ENCODE results near the gene PSMB4. TPM values are rescaled to one million over a fixed set of nuclear protein-coding genes. Genes with fewer than 3 reads are reported as not detected.
"Not testable (repeated sequence)": the region's sequence is repeated elsewhere in the genome, so short reads cannot be mapped to it uniquely, and the experiment has no call there.

The PSMB4 gene
- total RNA-seq, 1 donor from 2014 or later: 229 TPM

DNA sequence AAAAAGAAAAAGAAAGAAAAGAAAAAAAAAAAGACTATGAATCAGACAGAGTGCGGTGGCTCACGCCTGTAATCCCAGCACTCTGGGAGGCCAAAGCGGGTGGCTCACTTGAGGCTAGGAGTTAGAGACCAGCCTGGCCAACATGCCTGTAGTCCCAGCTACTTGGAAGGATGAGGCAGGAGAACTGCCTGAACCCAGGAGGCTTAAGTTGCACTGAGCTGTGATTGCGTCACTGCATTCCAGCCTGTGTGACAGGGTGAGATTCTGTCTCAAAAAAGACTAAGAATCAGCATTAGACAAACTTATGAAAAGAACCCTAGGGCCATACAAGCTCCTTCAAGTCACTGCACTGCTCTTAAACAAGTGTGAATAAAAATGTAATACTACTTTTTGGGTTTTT is 16.9 kb downstream of the PSMB4 start:
- Mint-ChIP-seq H3K36me3 (ENCODE audit: low read depth) (peaks cover 28% of the 10 kb centered on the region), H3K4me1 (ENCODE audit: low read depth) (no peaks in the 10 kb centered on the region), H3K4me3 (ENCODE audit: unreplicated experiment) (no peak overlapping the region), H3K27me3 (ENCODE audit: low read depth) (no peaks in the 10 kb centered on the region), H3K9me3 (ENCODE audit: low read depth) (no peaks in the 10 kb centered on the region), H3K27ac (ENCODE audit: unreplicated experiment) (no peak overlapping the region)
- TF ChIP-seq, protein P1, sequence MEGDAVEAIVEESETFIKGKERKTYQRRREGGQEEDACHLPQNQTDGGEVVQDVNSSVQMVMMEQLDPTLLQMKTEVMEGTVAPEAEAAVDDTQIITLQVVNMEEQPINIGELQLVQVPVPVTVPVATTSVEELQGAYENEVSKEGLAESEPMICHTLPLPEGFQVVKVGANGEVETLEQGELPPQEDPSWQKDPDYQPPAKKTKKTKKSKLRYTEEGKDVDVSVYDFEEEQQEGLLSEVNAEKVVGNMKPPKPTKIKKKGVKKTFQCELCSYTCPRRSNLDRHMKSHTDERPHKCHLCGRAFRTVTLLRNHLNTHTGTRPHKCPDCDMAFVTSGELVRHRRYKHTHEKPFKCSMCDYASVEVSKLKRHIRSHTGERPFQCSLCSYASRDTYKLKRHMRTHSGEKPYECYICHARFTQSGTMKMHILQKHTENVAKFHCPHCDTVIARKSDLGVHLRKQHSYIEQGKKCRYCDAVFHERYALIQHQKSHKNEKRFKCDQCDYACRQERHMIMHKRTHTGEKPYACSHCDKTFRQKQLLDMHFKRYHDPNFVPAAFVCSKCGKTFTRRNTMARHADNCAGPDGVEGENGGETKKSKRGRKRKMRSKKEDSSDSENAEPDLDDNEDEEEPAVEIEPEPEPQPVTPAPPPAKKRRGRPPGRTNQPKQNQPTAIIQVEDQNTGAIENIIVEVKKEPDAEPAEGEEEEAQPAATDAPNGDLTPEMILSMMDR (IDR thresholded peaks at IDR 0.05): no peak
- DNase-seq (ENCODE audit: low spot score): no peak

DNA sequence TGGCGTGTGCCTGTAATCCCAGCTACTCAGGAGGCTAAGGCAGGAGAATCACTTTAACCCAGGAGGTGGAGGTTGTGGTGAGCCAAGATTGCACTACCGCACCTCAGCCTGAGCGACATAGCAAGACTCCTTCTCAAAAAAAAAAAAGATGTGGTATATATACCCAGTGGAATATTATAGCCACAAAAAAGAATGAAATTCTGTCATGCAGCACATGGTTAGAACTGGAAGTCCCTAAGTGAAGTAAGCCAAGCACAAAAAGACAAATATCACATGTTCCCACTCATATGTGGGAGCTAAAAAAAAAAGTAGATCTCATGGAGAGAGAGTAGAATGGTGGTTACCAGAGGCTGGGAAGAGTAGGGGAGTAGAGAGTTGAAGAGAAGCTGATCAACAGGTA is 18.7 kb downstream of the PSMB4 start:
- TF ChIP-seq, protein P1 (IDR thresholded peaks at IDR 0.05): no peak
- DNase-seq (ENCODE audit: low spot score): no peak
- no peak overlapping the region for H3K4me3 Mint-ChIP-seq (ENCODE audit: unreplicated experiment)
- H3K9me3 Mint-ChIP-seq (ENCODE audit: low read depth): no peaks in the 10 kb centered on the region
- H3K27me3 Mint-ChIP-seq (ENCODE audit: low read depth): no peaks in the 10 kb centered on the region
- H3K4me1 Mint-ChIP-seq (ENCODE audit: low read depth): no peaks in the 10 kb centered on the region
- peaks cover 24% of the 10 kb centered on the region for H3K36me3 Mint-ChIP-seq (ENCODE audit: low read depth)
- H3K27ac Mint-ChIP-seq (ENCODE audit: unreplicated experiment): no peak overlapping the region

DNA sequence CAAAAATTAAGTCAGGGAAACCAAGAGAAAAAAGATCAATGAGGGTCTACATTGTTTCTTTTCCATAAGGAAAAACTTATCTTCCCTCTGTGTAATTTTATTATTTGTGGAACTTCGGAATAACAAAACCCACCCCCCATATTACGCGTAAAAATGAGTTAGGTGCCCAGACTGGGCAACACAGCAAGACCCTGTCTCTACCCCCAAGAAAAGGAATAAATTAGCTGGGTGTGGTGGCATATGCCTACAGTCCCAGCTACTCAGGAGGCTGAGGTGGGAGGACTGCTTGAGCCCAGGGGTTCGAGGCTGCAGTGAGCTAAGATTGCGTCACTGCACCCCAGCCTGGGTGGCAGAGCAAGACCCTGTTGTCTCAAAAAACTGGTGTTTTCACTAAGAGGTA is 20.4 kb downstream of the PSMB4 start:
- Mint-ChIP-seq H3K36me3 (ENCODE audit: low read depth) (peaks cover 29% of the 10 kb centered on the region), H3K27ac (ENCODE audit: unreplicated experiment) (no peak overlapping the region), H3K9me3 (ENCODE audit: low read depth) (no peaks in the 10 kb centered on the region), H3K27me3 (ENCODE audit: low read depth) (no peaks in the 10 kb centered on the region), H3K4me1 (ENCODE audit: low read depth) (no peaks in the 10 kb centered on the region), H3K4me3 (ENCODE audit: unreplicated experiment) (no peak overlapping the region)
- TF ChIP-seq, protein P1 (IDR thresholded peaks at IDR 0.05): no peak
- no peak for DNase-seq (ENCODE audit: low spot score)

DNA sequence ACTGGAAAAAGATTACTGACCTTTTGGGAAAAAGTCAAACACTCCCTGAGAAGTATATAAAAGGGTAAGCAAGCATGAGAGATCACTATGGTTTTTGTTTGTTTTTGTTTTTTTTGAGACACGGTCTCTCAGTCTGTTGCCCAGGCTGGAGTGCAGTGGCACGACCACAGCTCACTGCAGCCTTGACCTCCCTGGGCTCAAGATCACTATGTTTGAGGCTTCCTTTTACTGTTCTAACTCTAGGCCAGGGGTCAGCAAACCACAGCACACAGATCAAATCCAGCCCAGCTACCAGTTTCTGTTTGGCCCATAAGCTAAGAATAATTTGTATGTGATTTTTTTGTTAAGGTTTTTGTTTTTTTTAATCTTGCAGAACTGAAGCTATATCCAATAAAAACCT is 25.7 kb downstream of the PSMB4 start:
- Mint-ChIP-seq H3K4me1 (ENCODE audit: low read depth) (no peaks in the 10 kb centered on the region), H3K36me3 (ENCODE audit: low read depth) (peaks cover 39% of the 10 kb centered on the region), H3K27ac (ENCODE audit: unreplicated experiment) (no peak overlapping the region), H3K27me3 (ENCODE audit: low read depth) (no peaks in the 10 kb centered on the region), H3K4me3 (ENCODE audit: unreplicated experiment) (no peak overlapping the region), H3K9me3 (ENCODE audit: low read depth) (no peaks in the 10 kb centered on the region)
- no peak for DNase-seq (ENCODE audit: low spot score)
- TF ChIP-seq, protein P1 (IDR thresholded peaks at IDR 0.05): no peak

DNA sequence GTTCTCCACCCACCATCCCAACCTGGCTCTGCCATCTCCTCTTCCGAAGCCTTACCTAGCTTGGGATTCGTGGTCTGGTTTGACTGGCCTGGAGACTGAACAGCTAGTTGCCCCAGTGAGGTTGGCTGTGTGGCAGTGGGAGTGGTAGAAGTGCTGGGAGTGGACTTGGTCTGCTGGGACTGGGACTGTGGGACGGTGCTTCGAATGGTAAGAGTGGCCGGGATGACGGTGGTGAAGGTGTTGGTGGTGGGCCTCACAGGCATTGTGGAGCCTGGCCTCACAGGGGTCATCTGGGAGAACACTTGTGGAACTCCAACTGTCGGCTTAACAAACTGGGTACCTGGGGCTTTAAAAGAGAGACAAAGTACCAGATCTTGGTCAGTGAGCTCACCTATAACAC is 28.7 kb downstream of the PSMB4 start:
- DNase-seq (ENCODE audit: low spot score): no peak
- Mint-ChIP-seq H3K27me3 (ENCODE audit: low read depth) (no peaks in the 10 kb centered on the region), H3K36me3 (ENCODE audit: low read depth) (peaks cover 32% of the 10 kb centered on the region), H3K9me3 (ENCODE audit: low read depth) (no peaks in the 10 kb centered on the region), H3K4me3 (ENCODE audit: unreplicated experiment) (no peak overlapping the region), H3K27ac (ENCODE audit: unreplicated experiment) (no peak overlapping the region), H3K4me1 (ENCODE audit: low read depth) (no peaks in the 10 kb centered on the region)
- TF ChIP-seq, protein P1 (IDR thresholded peaks at IDR 0.05): no peak

DNA sequence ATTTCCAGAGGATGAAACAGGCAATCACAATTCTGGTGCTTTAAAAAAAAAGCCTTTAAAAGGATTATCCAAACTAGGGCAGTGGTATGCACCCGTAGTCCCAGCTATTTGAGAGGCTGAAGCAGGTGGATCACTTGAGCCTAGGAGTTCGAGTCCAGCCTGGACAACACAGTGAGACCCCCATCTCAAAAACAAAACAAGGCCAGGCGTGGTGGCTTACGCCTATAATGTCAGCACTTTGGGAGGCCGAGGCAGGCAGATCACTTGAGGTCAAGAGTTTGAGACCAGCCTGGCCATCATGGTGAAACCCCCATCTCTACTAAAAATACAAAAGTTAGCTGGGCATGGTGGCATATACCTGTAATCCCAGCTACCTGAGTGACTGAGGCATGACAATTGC is 34.5 kb downstream of the PSMB4 start:
- H3K36me3 Mint-ChIP-seq (ENCODE audit: low read depth): not testable (repeated sequence)

More for the DNA sequence above, 34.5 kb downstream of the PSMB4 start:
- peak overlapping the region; percentile 45 for H3K27ac Mint-ChIP-seq (ENCODE audit: unreplicated experiment)
- not testable (repeated sequence) for H3K27me3 Mint-ChIP-seq (ENCODE audit: low read depth); H3K4me3 Mint-ChIP-seq (ENCODE audit: unreplicated experiment); H3K9me3 Mint-ChIP-seq (ENCODE audit: low read depth); DNase-seq (ENCODE audit: low spot score)
- H3K4me1 Mint-ChIP-seq (ENCODE audit: low read depth): peaks cover 20% of the 10 kb centered on the region
